NCI-H2196 treated with DMSO at 0.1 percent for 48 hours (cell line): ENCODE results near the gene MAPK1.

Experiments used
- DNase-seq: peaks from one replicate; lab custom pipeline; 2025; ENCODE audit not compliant: unreplicated experiment; lab: John Stamatoyannopoulos, UW

Gene MAPK1

DNA sequence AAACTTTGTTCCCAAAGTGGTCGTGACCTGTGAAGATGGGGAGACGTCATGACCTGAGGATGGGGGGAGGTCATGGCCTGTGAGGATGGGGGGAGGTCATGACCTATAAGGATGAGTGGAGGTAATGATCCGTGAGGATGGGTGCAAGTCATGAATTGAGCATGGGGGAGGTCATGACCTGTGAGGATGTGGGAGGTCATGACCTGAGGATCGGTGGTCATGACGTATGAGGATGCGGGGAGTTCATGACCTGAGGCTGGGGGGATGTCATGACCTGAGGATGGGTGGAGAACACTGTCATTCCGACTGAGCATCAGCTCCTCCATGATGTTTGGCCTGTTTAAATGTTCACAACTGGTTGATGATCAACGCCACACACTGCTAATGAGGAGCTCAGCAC, 157.8 kb downstream of the MAPK1 start:
- no peak for DNase-seq

DNA sequence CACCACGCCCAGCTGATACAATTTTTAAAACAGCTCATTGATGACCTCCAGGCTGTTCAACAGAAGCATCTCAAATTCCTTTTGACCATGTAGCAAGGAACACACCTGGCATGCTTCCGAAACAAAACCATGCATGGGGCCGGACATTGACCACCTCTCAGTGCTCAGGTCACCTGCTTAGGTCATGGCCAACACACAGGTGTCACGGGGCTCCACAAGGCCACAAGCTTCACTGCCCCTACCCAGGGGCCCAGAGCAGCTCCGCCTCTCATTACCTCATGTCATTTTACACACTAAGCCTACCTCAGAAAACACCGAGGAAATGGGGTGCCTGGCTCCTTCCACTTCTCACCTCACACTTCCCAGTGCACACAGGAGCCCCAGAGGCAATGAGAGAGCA, 158.5 kb downstream of the MAPK1 start:
- DNase-seq: no peak

DNA sequence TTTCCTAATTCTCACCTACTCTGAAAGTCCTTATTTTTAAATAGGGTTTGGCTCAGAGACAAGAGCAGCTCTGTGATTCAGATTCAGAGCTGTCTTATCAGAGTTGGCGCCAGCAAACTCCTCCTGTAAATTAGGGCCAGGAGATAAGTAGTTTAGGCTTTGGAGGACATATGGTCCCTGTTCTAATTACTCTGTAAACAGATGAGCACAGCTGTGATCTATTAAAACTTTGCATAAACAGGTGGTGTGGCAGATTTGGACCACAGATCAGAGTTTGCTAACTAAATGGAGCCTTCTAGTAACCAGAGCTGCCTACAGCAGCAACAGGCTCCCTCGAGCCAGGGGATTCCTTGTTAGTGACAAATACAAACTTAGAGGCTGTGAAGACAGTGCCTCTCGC, 159.8 kb downstream of the MAPK1 start:
- no peak for DNase-seq
